NOMO-1 (cell line): ENCODE results near the gene DGKE.

Experiments
- DNase-seq, 2 experiments: peaks; one replicate each; lab custom pipeline; 2025; ENCODE audit not compliant: unreplicated experiment in 2 of 2; lab: John Stamatoyannopoulos, UW

Gene DGKE

DNA sequence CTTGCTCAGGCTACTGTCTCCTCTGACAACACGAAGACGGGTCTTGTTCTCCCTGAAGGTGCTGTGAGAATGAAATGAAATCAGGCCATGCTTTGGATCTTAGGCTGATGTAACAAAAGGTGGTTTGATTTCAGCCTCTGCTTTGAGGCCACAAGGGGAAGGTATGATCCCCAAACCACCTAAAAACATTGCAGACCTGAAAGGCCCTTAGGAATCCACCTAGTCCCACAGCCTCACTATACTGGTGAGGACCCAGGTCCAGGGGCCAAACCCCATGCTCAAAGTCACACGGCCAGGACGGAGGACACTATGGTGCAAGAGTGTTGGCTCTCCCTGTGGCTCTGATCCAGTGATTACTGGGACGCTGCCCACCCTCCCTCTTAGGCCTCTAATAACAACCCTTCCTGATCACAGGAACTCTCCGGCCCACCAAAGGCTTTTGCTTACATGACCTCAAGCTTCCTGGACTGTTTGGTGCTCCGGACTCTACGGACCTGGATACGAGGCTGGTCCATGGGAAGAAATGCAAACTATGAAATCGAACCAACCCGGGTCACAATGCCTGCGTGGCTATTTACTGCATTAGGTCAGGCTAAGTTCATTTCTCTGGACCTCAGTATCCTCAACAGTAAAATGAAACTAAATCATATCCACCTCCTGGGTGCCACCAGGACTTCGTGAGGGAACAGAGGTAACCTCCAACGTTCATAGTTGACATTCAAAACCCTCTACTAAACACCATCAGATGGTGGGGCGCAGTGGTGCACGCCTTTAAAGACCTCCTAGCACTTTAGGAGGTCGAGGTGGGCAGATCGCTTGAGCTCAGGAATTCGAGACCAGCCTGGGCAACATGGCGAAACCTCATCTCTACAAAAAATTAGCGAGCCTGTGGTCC is 78.4 kb downstream of the DGKE start:
- DNase-seq = no peak

DNA sequence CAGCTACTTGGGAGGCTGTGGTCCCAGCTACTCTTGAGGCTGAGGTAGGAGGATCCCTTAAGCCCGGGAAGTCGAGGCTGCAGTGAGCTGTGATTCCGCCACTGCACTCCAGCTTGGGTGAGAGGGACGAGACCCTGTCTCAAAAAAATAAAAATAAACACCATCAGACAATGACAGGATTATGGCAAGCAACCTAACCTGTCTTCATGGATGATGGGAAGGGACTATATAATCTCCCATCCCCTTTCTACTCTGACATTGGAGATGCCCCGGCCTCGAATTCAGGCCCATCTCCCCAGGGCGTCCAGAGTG is 79.0 kb downstream of the DGKE start:
- no peak for DNase-seq

GRCh38 chr17:56913353-56913866 is 79.5 kb downstream of the DGKE start:
- DNase-seq = peak in 1 of 2 experiments; percentile 53

DNA sequence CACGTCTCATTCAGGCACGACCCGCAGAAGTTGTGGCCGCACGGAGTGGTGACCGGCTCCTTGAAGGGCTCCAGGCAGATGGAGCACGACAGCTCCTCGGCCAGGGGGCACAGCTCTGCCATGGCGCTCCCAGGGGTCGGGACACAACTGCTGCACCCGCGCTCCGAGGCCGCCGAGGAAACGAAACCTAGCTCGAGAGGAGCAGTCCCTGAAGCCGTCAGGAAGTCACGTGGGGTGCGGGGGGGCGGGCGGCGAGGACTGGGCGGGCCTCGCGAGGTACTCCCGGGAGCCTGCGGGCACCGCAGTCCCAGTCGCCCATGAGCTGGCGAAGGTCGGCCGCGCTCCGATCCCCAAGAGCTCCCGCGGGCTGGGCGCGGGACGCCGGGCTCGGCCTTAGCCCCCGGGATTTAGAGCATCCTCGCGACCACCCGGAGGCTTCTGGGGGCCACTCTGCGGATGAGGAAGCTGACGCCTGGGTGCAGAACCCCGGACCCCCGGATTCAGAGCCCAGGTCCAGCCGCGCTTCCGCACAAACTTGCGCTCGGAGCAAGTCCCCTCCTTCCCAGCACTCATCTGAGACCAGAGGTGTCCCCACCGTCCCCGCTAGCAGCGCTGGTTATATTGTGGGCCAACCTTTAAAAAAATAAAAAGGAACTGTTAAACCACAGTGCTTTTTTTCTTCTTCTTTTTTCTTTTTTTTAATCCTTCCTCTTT is 80.1 kb downstream of the DGKE start, which contains the start of gene TRIM25:
TRIM25 (minus strand) TSS at position 183 of the 714 bp plus-strand sequence; CDS start at position 122, 61 bp downstream.
- peak; percentile 84 to 95 for DNase-seq

DNA sequence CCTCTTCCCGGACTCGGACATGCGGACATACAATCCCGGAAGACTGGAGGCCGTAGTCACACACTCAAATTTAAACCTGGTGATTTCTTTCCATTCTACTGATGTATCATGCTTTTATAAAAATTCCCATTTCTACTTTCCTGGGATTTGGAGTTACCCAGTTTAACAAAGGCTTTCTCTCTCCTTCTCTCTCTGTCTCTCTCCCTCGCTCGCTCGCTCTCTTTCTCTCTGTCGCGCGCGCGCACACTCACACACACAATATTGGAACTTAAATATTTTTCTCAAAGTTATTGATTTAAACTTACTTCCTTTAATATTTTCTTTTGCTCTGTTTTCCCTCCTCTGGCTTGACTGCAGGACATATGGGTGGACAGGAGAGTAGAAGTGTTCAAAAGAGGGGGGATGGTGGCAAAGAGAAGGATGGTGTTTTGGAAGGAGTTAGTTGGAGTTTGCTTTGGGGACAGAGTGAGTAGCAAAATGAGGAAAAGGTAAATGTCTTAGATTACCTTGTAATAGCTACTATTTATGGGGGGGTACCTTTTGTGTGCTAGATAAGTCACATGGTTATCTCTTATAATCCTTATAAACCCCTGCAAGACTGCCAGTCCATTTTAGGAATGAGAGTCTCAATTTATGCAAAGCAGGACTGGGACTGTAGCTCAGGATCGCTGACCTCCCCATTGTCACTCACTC is 80.8 kb downstream of the DGKE start:
- no peak for DNase-seq

- no peak for DNase-seq
Observed at GRCh38 chr17:56917559-56918296, 83.8 kb downstream of the DGKE start.

DNA sequence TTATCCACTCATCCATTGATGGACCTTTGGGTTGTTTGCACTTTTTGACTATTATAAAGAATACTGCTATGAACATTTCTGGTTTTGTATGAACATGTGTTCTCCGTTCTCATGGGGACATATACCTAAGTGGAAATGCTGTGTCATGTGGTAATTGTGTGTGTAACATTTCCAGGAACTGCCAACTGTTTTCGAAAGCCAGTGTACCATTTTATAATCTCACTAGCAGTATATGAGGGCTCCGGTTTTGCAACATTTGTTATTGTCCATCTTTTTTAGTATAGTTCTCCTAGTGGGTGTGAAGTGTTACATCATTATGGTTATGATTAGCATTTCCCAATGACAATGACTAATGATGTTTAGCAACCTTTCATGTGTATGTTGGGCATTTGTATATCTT is 85.0 kb downstream of the DGKE start:
- DNase-seq = peak; percentile 86 to 96
